Measurements from ENCODE around the gene ALKBH4.

DNA sequence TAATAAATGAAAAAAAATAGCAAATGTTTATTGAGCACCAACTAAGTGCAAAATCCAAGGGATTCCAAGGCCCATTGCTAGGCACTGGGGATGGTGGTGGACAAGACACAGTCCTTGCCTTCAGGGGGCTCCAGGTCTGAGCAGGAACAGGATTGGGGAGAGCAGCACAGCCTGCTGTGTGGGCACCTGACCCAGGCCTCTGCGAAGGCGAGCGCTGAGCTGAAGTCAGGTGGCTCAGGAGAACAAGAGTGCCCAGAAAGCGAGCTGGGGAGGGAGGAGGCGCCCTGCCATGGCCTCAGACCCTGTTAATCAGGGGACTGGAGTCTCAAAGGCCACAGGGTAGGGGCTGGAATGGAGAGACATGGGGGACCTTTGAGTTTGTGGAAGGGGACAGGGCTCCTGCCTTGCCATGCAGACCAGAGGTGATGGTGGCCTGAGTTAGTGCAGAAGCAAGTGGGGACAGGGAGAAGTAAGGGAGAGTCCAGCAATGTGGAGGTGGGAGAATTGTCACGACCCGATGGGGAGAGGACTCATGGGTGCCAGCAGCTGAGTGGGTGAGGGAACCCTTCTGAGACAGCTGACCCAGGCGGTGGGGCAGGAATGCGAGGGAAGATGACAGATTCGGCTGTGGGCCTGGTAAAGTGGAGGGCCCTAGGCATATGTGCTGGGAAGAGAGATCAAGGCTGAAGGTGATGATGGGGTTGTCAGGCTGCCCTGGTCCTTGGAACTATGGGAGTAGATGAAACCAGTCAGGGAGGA, 35.3 kb downstream of the ALKBH4 start:
- TF ChIP-seq, protein P1, sequence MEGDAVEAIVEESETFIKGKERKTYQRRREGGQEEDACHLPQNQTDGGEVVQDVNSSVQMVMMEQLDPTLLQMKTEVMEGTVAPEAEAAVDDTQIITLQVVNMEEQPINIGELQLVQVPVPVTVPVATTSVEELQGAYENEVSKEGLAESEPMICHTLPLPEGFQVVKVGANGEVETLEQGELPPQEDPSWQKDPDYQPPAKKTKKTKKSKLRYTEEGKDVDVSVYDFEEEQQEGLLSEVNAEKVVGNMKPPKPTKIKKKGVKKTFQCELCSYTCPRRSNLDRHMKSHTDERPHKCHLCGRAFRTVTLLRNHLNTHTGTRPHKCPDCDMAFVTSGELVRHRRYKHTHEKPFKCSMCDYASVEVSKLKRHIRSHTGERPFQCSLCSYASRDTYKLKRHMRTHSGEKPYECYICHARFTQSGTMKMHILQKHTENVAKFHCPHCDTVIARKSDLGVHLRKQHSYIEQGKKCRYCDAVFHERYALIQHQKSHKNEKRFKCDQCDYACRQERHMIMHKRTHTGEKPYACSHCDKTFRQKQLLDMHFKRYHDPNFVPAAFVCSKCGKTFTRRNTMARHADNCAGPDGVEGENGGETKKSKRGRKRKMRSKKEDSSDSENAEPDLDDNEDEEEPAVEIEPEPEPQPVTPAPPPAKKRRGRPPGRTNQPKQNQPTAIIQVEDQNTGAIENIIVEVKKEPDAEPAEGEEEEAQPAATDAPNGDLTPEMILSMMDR (IDR thresholded peaks at IDR 0.05): no peak
- TF ChIP-seq POLR2A (IDR thresholded peaks at IDR 0.05) (no peak), POLR2AphosphoS5 (IDR thresholded peaks at IDR 0.05) (no peak), EP300 (IDR thresholded peaks at IDR 0.05) (no peak)
